MM.1S (cell line): ENCODE measurements around the gene ZBTB7C.

Experiments
- DNase-seq: peaks from one replicate; pipeline ENCODE4 v3.0.0-alpha.2; 2015
- H2AFZ ChIP-seq: fragments of 300-600 bp; sonication (generic); 2 replicates; pipeline ENCODE4 v1.6.0; 2016; ENCODE audit warnings: antibody characterized with exemption, low read length
- H3F3A ChIP-seq: fragments of 300-600 bp; sonication (generic); 2 replicates; pipeline ENCODE4 v1.6.1; 2016; ENCODE audit warnings: mild to moderate bottlenecking, antibody characterized with exemption, low read length, moderate library complexity, mixed read lengths; ENCODE audit not compliant: insufficient read depth
- H3K27ac ChIP-seq: fragments of 300-600 bp; sonication (generic); 2 replicates; pipeline ENCODE4 v1.5.1; 2016; ENCODE audit warnings: mild to moderate bottlenecking, low read length
- H3K27me3 ChIP-seq: fragments of 300-600 bp; sonication (generic); replicated peaks from 2 replicates; pipeline ENCODE4 v1.6.0; 2016; ENCODE audit warnings: low read length; ENCODE audit not compliant: insufficient read depth
- H3K36me3 ChIP-seq: fragments of 300-600 bp; sonication (generic); replicated peaks from 2 replicates; pipeline ENCODE4 v1.6.1; 2016; ENCODE audit warnings: mild to moderate bottlenecking, low read length, mixed read lengths; ENCODE audit not compliant: insufficient read depth
- H3K4me1 ChIP-seq: fragments of 300-600 bp; sonication (generic); 2 replicates; pipeline ENCODE4 v1.6.1; 2016; ENCODE audit warnings: low read length, mixed read lengths
- H3K4me2 ChIP-seq: fragments of 300-600 bp; sonication (generic); 2 replicates; pipeline ENCODE4 v1.6.0; 2016; ENCODE audit warnings: low read depth, low read length
- H3K4me3 ChIP-seq: fragments of 300-600 bp; sonication (generic); 2 replicates; pipeline ENCODE4 v1.5.1; 2016; ENCODE audit warnings: low read length, mixed read lengths
- H3K79me2 ChIP-seq: fragments of 300-600 bp; sonication (generic); 2 replicates; pipeline ENCODE4 v1.6.1; 2016; ENCODE audit warnings: mixed run types, low read length, mixed read lengths
- H3K9ac ChIP-seq: fragments of 300-600 bp; sonication (generic); 2 replicates; pipeline ENCODE4 v1.6.1; 2016; ENCODE audit warnings: low read length, mixed read lengths
- H3K9me2 ChIP-seq: fragments of 300-600 bp; sonication (generic); replicated peaks from 2 replicates; pipeline ENCODE4 v1.6.1; 2016; ENCODE audit warnings: mild to moderate bottlenecking, low read length, mixed read lengths; ENCODE audit not compliant: insufficient read depth
- H3K9me3 ChIP-seq: fragments of 300-600 bp; sonication (generic); replicated peaks from 2 replicates; pipeline ENCODE4 v1.6.1; 2016; ENCODE audit warnings: mild to moderate bottlenecking, low read length, mixed read lengths; ENCODE audit not compliant: insufficient read depth
- H4K20me1 ChIP-seq: fragments of 300-600 bp; sonication (generic); 2 replicates; pipeline ENCODE4 v1.6.1; 2016; ENCODE audit warnings: mild to moderate bottlenecking, low read length, moderate library complexity, mixed read lengths; ENCODE audit not compliant: insufficient read depth
- CTCF ChIP-seq: fragments of 300-600 bp; sonication (generic); IDR thresholded peaks from 2 replicates; pipeline ENCODE4 v1.5.1; 2016; ENCODE audit warnings: antibody characterized with exemption, low read length, mixed read lengths
- EZH2 ChIP-seq: fragments of 300-600 bp; sonication (generic); optimal IDR thresholded peaks from 2 replicates; pipeline ENCODE3; 2017; ENCODE audit warnings: low read depth, mild to moderate bottlenecking, antibody characterized with exemption, low read length, mixed read lengths
- EZH2phosphoT487 ChIP-seq: fragments of 300-600 bp; sonication (generic); IDR thresholded peaks from 2 replicates; pipeline ENCODE4 v1.6.1; 2018; ENCODE audit warnings: antibody characterized with exemption, low read length

The ZBTB7C gene

GRCh38 chr18:48011926-48012465 lies 397.2 kb downstream of the ZBTB7C start:
- Histone ChIP-seq H3K36me3 (no peaks in the 10 kb centered on the region), H3F3A (0 out of 2 replicates have a peak, but pooled peaks cover 4% of the 10 kb centered on the region), H3K4me1 (peaks cover 3% of the 10 kb centered on the region; the same call in 1 of the 2 replicates), H2AFZ (no peak overlapping the region), H4K20me1 (no peaks in the 10 kb centered on the region), H3K4me2 (no peak overlapping the region), H3K9ac (no peak overlapping the region), H3K27ac (no peak overlapping the region), H3K79me2 (no peaks in the 10 kb centered on the region), H3K9me3 (no peaks in the 10 kb centered on the region), H3K4me3 (no peak overlapping the region), H3K27me3 (no peaks in the 10 kb centered on the region), H3K9me2 (no peaks in the 10 kb centered on the region)
- no peak for DNase-seq
- no peak for TF ChIP-seq CTCF
- no peak for TF ChIP-seq EZH2phosphoT487
- no peak for TF ChIP-seq EZH2

GRCh38 chr18:48010264-48010663 lies 398.9 kb downstream of the ZBTB7C start:
- Histone ChIP-seq H3K27ac (no peak overlapping the region), H3K4me2 (no peak overlapping the region), H3K9ac (no peak overlapping the region), H3K9me3 (no peaks in the 10 kb centered on the region), H3F3A (0 out of 2 replicates have a peak, but pooled peaks cover 4% of the 10 kb centered on the region), H2AFZ (no peak overlapping the region), H3K4me1 (peaks cover 3% of the 10 kb centered on the region; the same call in 1 of the 2 replicates), H3K27me3 (no peaks in the 10 kb centered on the region), H3K79me2 (no peaks in the 10 kb centered on the region), H3K4me3 (no peak overlapping the region), H3K36me3 (no peaks in the 10 kb centered on the region), H3K9me2 (no peaks in the 10 kb centered on the region), H4K20me1 (no peaks in the 10 kb centered on the region)
- no peak for TF ChIP-seq CTCF
- no peak for TF ChIP-seq EZH2phosphoT487
- TF ChIP-seq EZH2, result no peak
- no peak for DNase-seq

GRCh38 chr18:48009116-48009745 lies 400.0 kb downstream of the ZBTB7C start:
- Histone ChIP-seq H3F3A (0 out of 2 replicates have a peak, but pooled peaks cover 4% of the 10 kb centered on the region), H3K27me3 (no peaks in the 10 kb centered on the region), H4K20me1 (no peaks in the 10 kb centered on the region), H3K9me2 (no peaks in the 10 kb centered on the region), H2AFZ (no peak overlapping the region), H3K4me1 (peaks cover 3% of the 10 kb centered on the region; the same call in 1 of the 2 replicates), H3K9me3 (no peaks in the 10 kb centered on the region), H3K36me3 (no peaks in the 10 kb centered on the region), H3K4me2 (peak overlapping the region; percentile 99; the same call in 1 of the 2 replicates), H3K9ac (no peak overlapping the region), H3K4me3 (no peak overlapping the region), H3K27ac (no peak overlapping the region), H3K79me2 (no peaks in the 10 kb centered on the region)
- TF ChIP-seq CTCF (no peak), EZH2 (no peak), EZH2phosphoT487 (no peak)
- no peak for DNase-seq
